ENCODE measurements around the gene NDUFC2.
"Not testable (repeated sequence)": the region's sequence is repeated elsewhere in the genome, so short reads cannot be mapped to it uniquely, and the experiment has no call there.

The NDUFC2 gene

DNA sequence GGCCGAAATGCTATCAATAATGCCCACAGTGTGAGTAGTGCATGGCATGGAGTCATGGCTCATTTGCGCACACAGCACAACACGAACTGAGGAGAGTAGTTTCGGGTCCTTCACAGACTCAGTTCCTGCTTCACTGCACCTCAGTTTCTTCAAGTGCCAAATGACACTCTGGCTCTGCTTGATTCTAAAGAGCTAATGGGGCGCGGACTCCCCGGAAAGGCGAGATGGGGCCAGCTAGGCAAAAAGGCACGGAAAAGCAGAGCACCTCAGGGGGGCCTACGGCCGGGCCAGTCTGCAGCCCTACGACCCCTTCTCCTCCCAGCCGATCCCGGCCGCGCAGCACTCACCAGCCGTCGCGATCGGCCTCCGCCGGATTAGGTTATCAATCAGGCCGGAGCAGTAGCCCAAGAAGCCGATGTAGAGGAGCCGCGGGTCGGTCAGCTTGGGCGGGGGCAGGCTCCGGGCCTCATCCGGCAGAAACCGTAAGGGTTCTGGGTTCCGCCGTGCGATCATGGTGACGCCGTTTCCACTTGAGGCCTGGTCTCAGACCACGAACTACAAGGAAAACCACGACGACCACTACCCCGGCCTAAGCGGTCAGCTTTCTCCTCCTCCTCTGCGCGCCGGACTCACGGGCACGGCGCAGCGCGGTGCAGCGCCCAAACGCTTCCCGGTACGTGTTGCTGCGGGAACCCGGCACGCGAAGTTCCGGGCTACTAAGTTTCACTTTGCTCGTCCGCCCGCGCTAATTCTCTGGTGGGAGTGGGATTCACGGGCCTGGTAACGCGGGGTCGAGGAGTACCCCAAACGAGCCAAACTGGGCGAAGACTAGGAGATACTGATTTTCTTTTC is at the start of gene NDUFC2:
TSS of gene NDUFC2 (minus strand) at position 631 of the 852 bp plus-strand sequence. CDS start at position 513, 118 bp downstream.
- peak; percentile 93 for DNase-seq (ENCODE audit: low spot score)

- DNase-seq (ENCODE audit: low spot score) = no peak
These were observed 47.7 kb upstream of the NDUFC2 start for GRCh38 chr11:78127403-78127802.

DNA sequence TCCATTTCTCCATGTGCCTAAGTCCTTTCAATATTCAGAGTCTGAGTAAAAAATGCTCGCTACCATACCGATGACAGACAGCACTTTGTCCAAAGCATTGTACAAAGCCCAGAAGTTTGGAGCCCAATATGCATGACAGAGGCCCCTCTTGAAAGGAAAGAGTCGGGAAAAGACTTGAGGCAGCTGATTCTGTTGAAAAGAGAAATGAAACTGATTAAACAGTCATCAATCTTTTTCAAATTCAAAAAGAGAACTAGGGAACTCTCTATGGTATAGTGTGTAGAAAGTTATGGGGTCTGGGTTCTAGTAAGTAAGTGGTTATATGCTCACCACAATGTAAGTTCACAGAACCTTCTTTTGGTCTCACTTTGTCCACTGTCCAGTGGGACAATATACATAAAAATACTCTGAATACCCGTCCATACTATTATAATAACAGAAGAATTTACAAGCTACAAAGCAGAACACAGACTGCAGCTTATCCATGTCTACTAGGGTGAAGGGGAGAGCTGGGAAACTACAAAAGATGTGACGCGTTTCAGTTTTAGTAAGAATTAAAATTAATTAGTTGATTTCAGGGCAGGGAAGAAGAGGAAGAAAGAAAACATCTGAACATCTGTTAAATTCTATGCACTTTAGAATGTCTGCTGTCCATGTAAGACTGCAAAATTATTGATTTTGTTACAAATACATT is 33.1 kb upstream of the NDUFC2 start:
- no peak for DNase-seq (ENCODE audit: low spot score)

DNA sequence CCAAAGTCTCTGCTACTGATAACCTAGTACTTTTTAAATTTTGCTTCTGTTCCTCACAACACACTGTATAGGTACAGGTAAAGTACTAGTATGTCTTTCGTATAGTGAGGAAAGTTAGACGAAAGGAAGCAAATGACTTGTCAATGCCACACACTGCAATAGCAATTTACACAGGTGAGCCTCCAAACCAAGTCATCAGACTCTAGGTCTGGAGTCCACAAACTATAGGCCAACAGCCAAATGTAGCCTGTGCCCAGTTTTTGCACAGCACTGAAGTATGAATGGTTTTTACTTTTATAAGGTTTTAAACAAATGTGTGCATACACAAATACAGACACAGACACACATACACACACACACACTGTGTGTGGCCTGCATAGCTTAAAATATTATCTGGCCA is 31.6 kb upstream of the NDUFC2 start:
- no peak for DNase-seq (ENCODE audit: low spot score)

GRCh38 chr11:78110830-78111229 is 31.2 kb upstream of the NDUFC2 start:
- DNase-seq (ENCODE audit: low spot score) = no peak

DNA sequence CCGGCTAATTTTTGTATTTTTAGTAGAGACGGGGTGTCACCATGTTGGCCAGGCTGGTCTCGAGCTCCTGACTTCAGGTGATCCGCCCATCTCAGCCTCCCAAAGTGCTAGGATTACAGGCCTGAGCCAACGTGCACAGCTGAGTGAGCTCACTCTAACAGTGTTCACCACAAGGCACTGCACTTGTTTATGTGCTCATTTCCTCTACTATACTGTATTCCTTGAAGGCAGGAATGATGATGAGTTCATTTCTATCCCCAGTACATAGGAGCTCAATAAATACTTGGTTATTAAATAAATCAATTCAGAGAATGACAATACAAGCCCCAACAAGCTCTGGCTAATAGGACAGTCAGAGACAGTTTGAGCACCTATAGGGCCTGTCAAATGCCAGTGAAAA is 30.7 kb upstream of the NDUFC2 start:
- no peak for DNase-seq (ENCODE audit: low spot score)

GRCh38 chr11:78109081-78110015 is 29.7 kb upstream of the NDUFC2 start:
- no peak for DNase-seq (ENCODE audit: low spot score)

DNA sequence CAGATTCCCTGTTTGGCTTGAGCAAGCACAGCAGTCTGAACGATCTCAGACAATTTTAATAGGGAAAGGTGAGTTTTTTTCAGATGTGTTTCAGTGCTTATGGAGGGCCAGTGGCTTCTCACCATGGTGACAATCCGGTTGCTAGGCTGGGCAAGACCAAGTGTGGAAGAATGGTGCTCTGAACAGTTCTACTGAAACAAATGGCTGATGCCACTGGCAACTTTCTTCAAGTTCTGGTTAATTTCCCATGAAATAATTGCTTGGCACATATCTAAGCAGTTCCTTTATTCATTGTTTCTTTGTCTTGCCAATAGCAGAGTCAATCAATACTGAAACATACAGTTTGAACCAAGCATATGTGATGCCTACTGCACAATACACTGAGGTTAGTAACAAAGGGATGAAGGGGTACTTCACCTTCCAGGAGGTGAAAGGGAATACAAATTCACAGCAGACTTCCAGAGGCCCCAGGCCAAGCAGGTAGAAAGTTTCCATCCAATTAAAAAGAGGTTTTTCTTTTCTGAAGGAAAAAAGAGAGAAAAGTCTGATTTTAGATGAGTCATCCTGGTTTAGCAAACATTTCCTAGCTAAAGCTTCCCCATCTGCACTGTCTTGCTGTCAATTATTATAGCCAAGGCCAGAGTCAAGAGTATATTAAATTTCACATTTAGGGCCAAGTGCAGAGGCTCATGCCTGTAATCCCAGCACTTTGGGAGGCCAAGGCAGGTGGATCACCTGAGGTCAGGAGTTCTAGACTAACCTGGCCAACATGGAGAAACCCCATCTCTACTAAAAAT is 21.2 kb upstream of the NDUFC2 start:
- DNase-seq (ENCODE audit: low spot score) = no peak

DNA sequence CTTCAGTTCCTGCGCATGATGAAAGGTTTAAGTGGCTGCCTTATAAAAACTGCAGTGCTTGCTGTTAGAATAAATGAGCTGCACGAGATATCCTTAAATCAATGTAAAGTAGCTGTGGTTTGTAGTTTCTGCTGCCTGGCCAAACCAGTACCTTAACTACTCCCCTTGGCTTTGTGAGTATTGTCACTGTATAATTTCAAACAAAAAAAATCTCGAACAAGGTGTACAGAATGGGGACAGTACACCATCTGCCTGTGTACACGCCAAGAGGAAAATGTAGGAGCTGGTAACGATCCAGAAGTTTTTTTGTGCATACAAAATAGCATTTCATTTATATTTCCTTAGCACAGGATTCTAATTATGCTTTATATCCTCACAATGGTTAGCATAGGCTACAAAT is 20.6 kb upstream of the NDUFC2 start:
- no peak for DNase-seq (ENCODE audit: low spot score)

DNA sequence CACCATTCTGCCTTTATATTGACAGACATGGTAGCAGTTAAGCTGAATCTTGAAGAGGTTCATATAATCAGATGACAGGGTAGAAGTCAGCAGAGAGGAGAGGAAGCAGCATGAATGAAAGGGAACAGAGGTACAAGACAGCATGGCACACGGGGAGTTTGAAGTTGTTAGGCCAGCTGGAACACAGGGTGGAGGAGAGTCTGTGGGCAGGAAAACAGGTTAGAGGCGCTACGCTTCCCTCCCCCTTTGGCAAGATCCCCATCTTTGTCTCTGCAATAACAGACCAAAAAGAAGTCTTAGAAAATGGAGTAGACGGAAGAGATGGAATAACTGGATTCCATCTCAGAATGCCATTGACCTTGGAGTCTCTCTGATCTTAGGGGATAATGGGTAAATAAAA is 20.0 kb upstream of the NDUFC2 start:
- DNase-seq (ENCODE audit: low spot score) = no peak

GRCh38 chr11:78097666-78098385 is 18.2 kb upstream of the NDUFC2 start:
- DNase-seq (ENCODE audit: low spot score) = no peak

GRCh38 chr11:78094250-78094649 is 14.6 kb upstream of the NDUFC2 start:
- no peak for DNase-seq (ENCODE audit: low spot score)

- not testable (repeated sequence) for DNase-seq (ENCODE audit: low spot score)
These were observed 6.9 kb upstream of the NDUFC2 start for GRCh38 chr11:78086521-78087074.

- DNase-seq (ENCODE audit: low spot score) = no peak
These were observed 6.3 kb upstream of the NDUFC2 start for GRCh38 chr11:78085972-78086371.

GRCh38 chr11:78084506-78084905 is 4.8 kb upstream of the NDUFC2 start:
- DNase-seq (ENCODE audit: low spot score) = not testable (repeated sequence)

DNA sequence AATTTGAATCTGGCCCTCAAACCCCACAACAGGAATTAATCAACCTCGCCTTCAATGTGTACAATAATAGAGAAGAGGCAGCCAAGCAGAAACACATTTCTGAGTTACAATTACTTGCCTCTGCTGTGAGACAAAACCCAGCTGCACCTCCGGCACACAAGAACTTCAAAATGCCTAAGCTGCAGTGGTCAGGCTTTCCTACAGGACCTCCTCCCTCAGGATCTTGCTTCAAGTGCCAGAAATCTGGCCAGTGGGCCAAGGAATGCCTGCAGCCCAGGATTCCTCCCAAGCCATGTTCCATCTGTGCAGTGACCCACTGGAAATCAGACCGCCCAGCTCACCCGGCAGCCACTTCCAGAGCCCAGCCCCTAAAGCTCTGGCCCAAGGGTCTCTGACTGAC is 3.4 kb upstream of the NDUFC2 start:
- no peak for DNase-seq (ENCODE audit: low spot score)

DNA sequence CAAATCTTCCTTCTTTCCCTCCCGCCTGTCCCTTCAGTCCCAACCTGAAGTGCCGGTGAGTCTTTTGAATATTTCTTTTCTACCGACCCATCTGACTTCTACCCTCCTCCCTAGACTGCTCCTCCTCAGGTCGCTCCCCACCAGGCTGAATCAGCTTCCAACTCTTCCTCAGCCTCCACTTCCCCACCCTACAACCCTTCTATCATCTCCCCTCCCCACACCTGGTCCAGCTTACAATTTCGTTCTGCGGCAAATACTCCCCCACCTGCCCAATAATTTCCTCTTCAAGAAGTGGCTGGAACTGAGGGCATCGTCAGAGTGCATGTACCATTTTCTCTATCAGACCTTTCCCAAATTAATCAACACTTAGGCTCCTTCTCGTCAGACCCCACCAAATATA is 2.5 kb upstream of the NDUFC2 start:
- no peak for DNase-seq (ENCODE audit: low spot score)

- DNase-seq (ENCODE audit: low spot score) = no peak
These were observed 1.9 kb upstream of the NDUFC2 start for GRCh38 chr11:78081583-78081982.

DNA sequence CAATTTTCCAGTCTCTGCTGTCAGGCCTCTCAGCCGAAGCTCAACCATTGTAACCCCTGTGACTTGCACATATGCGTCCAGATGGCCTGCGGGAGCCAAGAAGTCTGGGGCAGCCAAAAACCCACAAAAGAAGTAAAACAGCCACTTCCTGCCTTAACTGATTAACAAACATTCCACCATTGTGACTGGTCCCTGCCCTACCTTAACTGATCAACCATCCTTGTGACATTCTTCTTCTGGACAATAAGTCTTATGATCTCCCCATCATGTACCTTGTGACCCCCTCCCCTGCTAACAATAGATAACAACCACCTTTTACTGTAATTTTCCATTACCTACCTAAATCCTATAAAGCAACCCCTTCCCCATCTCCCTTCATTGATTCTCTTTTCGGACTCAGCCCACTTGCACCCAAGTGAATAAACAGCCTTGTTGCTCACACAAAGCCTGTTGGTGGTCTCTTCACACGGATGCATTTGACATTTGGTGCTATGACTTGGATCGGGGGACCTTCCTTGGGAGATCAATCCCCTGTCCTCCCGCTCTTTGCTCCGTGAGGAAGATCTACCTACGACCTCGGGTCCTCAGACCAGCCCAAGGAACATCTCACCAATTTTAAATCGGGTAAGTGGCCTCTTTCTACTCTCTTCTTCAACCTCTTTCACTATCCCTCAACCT is 1.3 kb upstream of the NDUFC2 start:
- peak; percentile 26 for DNase-seq (ENCODE audit: low spot score)

All from AG20443 (cell line).